GM12891 (cell line): ENCODE results near the gene NUMA1.

Experiments used
- DNase-seq: peaks from one replicate; pipeline ENCODE4 v3.0.0; 2011; ENCODE audit warnings: low spot score; ENCODE audit not compliant: insufficient read length
- FAIRE-seq: peaks from 2 replicates; lab custom pipeline; 2011; peaks lifted over from hg19 to GRCh38; lab: Jason Lieb, UNC
- PAX5 ChIP-seq: IDR thresholded peaks from 2 replicates; pipeline ENCODE4 v1.6.1; 2011; ENCODE audit warnings: low read length, moderate library complexity, mild to moderate bottlenecking; ENCODE audit not compliant: insufficient read depth, severe bottlenecking
- POLR2A ChIP-seq: IDR thresholded peaks from 2 replicates; pipeline ENCODE4 v1.6.1; 2011; ENCODE audit warnings: low read depth, low read length, control low read depth
- POLR2AphosphoS5 ChIP-seq: IDR thresholded peaks from 2 replicates; pipeline ENCODE4 v1.6.1; 2011; ENCODE audit warnings: low read depth, low read length, control low read depth
- POU2F2 ChIP-seq: IDR thresholded peaks from 2 replicates; pipeline ENCODE4 v1.6.1; 2011; ENCODE audit warnings: low read depth, mild to moderate bottlenecking, control low read depth, low read length, moderate library complexity
- SPI1 ChIP-seq: IDR thresholded peaks from 2 replicates; pipeline ENCODE4 v1.6.1; 2011; ENCODE audit warnings: low read depth, low read length, control low read depth
- TAF1 ChIP-seq: IDR thresholded peaks from 2 replicates; pipeline ENCODE4 v1.6.1; 2011; ENCODE audit warnings: low read depth, low read length, control low read depth

The NUMA1 gene

GRCh38 chr11:72018171-72018570, 62.2 kb downstream of the NUMA1 start:
- FAIRE-seq (no peak), DNase-seq (no peak)
- no peak for TF ChIP-seq TAF1
- no peak for TF ChIP-seq SPI1
- no peak for TF ChIP-seq POLR2AphosphoS5
- no peak for TF ChIP-seq PAX5
- TF ChIP-seq POLR2A = no peak
- TF ChIP-seq POU2F2 = no peak

DNA sequence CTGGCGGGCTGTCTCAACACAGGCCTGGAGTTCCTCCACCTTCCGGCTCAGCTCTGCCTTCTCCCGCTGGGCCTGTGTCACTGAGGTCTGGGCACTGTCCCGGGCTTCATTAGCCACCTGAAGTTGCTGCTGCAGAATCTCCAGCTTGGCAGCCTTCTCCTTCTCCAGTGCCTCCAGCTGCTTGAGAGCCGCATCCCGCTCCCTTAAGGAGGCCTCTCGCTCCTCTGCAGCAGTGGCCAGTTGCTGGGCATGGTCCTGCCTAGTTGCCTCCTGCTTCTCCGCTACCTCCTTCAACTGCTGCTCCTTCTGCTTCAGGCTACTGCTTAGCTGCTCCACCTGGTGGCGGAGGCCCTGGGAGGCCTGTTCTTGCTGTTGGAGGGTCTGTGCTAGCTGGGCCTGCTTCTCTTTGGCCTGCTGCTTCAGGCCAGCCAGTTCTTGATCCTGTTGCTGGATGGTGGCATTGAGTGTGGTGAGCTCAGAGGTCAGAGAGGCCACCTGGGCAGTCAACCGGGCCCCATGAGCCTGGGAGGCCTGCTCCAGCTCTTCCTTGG, 64.8 kb downstream of the NUMA1 start:
- FAIRE-seq (peak; percentile 50), DNase-seq (no peak)
- TF ChIP-seq PAX5 (no peak), POU2F2 (no peak), POLR2A (no peak)

DNA sequence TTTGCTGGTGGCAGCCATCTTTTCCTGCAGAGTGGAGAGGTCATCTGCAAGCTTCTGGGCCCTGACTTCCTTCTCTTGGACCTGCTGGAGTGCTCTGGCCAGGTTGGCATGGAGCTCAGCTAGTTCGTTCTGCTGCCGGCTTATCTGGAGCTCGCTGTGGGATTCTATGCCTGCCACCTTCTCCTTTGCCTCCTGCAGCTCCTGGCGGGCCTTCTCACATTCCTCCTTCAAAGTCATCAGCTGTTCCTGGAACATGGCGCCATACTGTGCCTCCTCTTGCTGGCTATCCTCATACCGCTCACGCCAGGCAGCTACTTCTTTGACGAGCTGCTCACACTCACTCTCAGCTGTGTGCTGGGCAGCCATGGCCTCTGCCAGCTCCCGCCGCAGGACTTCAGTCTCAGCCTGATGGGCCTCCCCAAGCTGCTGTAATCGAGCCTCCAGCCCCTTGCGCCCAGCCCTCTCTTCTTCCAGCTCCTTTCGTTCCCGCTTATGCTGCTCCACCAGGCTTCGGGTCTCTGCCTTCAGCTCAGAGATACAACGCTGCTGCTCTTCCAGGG, 65.5 kb downstream of the NUMA1 start:
- DNase-seq = no peak
- no peak for FAIRE-seq
- TF ChIP-seq POU2F2 (no peak), SPI1 (no peak), PAX5 (no peak), TAF1 (no peak), POLR2AphosphoS5 (no peak), POLR2A (no peak)

- TF ChIP-seq POLR2A (no peak), TAF1 (no peak), POLR2AphosphoS5 (no peak), POU2F2 (no peak), SPI1 (no peak), PAX5 (no peak)
- DNase-seq = no peak
- FAIRE-seq = no peak
Observed at GRCh38 chr11:72013765-72014711, 66.3 kb downstream of the NUMA1 start.

- TF ChIP-seq POLR2AphosphoS5 (no peak), POU2F2 (no peak), SPI1 (no peak), TAF1 (no peak)
- no peak for DNase-seq
- no peak for FAIRE-seq
Observed at GRCh38 chr11:72012897-72013721, 67.2 kb downstream of the NUMA1 start.

- FAIRE-seq = no peak
- no peak for TF ChIP-seq POU2F2
- TF ChIP-seq PAX5 = no peak
- no peak for TF ChIP-seq POLR2A
- TF ChIP-seq SPI1 = no peak
- TF ChIP-seq TAF1 = no peak
- no peak for TF ChIP-seq POLR2AphosphoS5
- DNase-seq = no peak
Observed at GRCh38 chr11:72012091-72012630, 68.2 kb downstream of the NUMA1 start.

GRCh38 chr11:72010529-72011233, 69.7 kb downstream of the NUMA1 start:
- DNase-seq (no peak), FAIRE-seq (no peak)
- TF ChIP-seq TAF1 = no peak
- TF ChIP-seq POLR2AphosphoS5 = no peak
- TF ChIP-seq POU2F2 = no peak
- TF ChIP-seq PAX5 = no peak
- TF ChIP-seq POLR2A = no peak; the same call in 1 of the 2 replicates
- no peak for TF ChIP-seq SPI1

- FAIRE-seq (no peak), DNase-seq (no peak)
- no peak for TF ChIP-seq TAF1
- TF ChIP-seq POU2F2 = no peak
Observed at GRCh38 chr11:72009156-72009555, 71.2 kb downstream of the NUMA1 start.

DNA sequence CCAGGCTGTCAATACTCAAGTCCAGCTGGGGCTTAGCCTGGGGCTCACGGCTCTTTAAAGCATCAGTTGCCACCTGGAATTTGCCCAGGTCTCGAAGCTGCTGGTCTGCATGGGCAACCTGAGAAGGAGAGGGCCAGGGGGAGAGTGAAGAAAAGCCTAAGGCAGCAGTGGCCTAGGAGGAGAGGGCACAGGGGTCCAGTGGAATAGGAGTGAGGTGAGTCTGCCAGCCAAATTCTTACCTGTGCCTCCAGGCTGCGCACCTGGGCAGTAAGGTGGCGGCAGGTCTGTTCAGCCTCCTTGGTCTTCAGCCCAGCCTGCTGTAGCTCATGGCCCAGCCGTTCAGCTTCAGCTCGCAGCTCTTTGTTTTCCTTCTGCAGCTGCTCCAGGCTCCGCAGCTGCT, 71.6 kb downstream of the NUMA1 start:
- DNase-seq (no peak), FAIRE-seq (no peak)
- TF ChIP-seq PAX5 = no peak
